Endodermal cell (in vitro differentiated cells): ENCODE results near the gene CEBPZ. TPM values are rescaled to one million over a fixed set of nuclear protein-coding genes. Genes with fewer than 3 reads are reported as not detected.
A peak's percentile ranks its signal among the peaks of the same experiment; 100 is the strongest.

Experiments
- DNase-seq: peaks from one replicate; pipeline ENCODE4 v3.0.0-alpha.2; 2017
- H3K27ac ChIP-seq: 2 replicates; pipeline ENCODE4 v1.5.1; 2013; ENCODE audit warnings: mild to moderate bottlenecking, low read depth, low read length, moderate library complexity
- H3K27me3 ChIP-seq: 2 replicates; pipeline ENCODE4 v1.6.1; 2013; ENCODE audit warnings: mild to moderate bottlenecking, low read length, moderate library complexity; ENCODE audit not compliant: insufficient read depth, control insufficient read depth, poor library complexity, severe bottlenecking
- H3K36me3 ChIP-seq: 2 replicates; pipeline ENCODE4 v1.7.0; 2013; ENCODE audit warnings: mild to moderate bottlenecking, low read length, moderate library complexity; ENCODE audit not compliant: control insufficient read depth, insufficient read depth
- H3K4me1 ChIP-seq: one replicate; pipeline ENCODE4 v1.7.0; 2013; ENCODE audit warnings: low read length; ENCODE audit not compliant: control insufficient read depth, insufficient read depth
- H3K4me3 ChIP-seq: 2 replicates; pipeline ENCODE4 v1.5.1; 2013; ENCODE audit warnings: mild to moderate bottlenecking, low read length, moderate library complexity
- H3K9ac ChIP-seq: 2 replicates; pipeline ENCODE4 v1.6.1; 2013; ENCODE audit warnings: mild to moderate bottlenecking, low read length, moderate library complexity; ENCODE audit not compliant: poor library complexity, severe bottlenecking; ENCODE audit errors: extremely low read depth
- H3K9me3 ChIP-seq: 2 replicates; pipeline ENCODE4 v1.6.1; 2013; ENCODE audit warnings: mild to moderate bottlenecking, low read length, moderate library complexity; ENCODE audit not compliant: control insufficient read depth
- H3K27ac Mint-ChIP-seq: 2 replicates; pipeline ENCODE4 v1.8.0; 2020; ENCODE audit warnings: mixed read lengths
- H3K27me3 Mint-ChIP-seq: 2 replicates; pipeline ENCODE4 v1.8.0; 2021; ENCODE audit warnings: mild to moderate bottlenecking, mixed read lengths; ENCODE audit not compliant: insufficient read depth
- H3K36me3 Mint-ChIP-seq: 2 replicates; pipeline ENCODE4 v1.8.0; 2020; ENCODE audit warnings: low read depth, mixed read lengths
- H3K4me1 Mint-ChIP-seq: 2 replicates; pipeline ENCODE4 v1.8.0; 2020; ENCODE audit warnings: mixed read lengths
- H3K4me3 Mint-ChIP-seq: 2 replicates; pipeline ENCODE4 v1.8.0; 2020; ENCODE audit warnings: mild to moderate bottlenecking, moderate library complexity, mixed read lengths
- H3K9me3 Mint-ChIP-seq: 2 replicates; pipeline ENCODE4 v1.8.0; 2020; ENCODE audit warnings: mild to moderate bottlenecking, mixed read lengths
- WGBS, 2 experiments: methylation state at CpG; one replicate each; pipeline versions ENCODE4 v1.1.5 to v1.1.7; 2013; ENCODE audit warnings: missing lambda C conversion rate in 2 of 2, mixed read lengths in 1 of 2; ENCODE audit not compliant: insufficient coverage in 1 of 2, insufficient read length in 1 of 2; 5-methylcytosine and 5-hydroxymethylcytosine counted together
- total RNA-seq, 2 donors: library from RNA; stranded (reverse); fragmentation: NEBNext Ultra II Directional in 1 of 2; extraction: Animal tissue kit (Norgen Biotek cat#: 25700) in 1 of 2; gene quantifications; 2 replicates in 1 of 2; 3 replicates in 1 of 2; pipeline ENCODE4 v1.2.1, GENCODE V29; 2021
- TF ChIP-seq, protein P1 (sequence below): fragments of 200-600 bp; sonication (generic); conservative IDR thresholded peaks from 2 replicates; pipeline ENCODE4 v1.5.0; 2021; ENCODE audit warnings: antibody characterized with exemption, mild to moderate bottlenecking

CEBPZ gene
- total RNA-seq, 2 donors from 2014 or later, result 66.9 to 80.5 TPM

DNA sequence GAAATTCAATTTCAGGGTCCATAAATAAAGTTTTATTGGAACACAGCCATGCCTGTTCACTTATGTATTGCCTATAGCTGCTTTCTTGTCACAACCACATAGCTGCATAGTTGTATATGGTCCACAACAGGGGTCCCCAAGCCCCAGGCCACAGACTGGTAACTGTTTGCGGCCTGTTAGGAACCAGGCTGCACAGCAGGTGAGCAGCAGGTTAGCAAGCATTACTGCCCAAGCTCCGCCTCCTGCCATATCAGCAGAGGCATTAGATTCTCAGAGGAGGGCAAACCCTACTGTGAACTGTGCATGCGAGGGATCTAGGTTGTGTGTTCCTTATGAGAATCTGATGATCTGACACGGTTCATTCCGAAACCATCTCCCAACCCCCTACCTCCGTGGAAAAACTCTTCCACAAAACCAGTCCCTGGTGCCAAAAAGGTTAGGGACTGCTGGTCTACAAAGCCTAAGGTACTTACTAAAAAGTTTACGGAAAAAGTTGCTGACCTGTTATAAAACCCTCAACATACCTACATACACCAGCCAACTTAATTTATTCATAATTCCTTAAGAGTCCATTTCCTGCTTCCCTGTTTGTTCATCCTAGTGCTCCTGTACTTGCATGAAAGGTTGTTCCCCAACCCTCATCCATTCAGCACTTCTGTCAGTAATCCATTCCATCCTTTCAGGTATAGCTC, 40.1 kb upstream of the CEBPZ start:
- no peak overlapping the region for H3K4me3 ChIP-seq
- H3K36me3 ChIP-seq, result peaks cover 100% of the 10 kb centered on the region
- no peak overlapping the region for H3K27ac Mint-ChIP-seq
- 88% methylated on average over 2 to 7 of the region's 7 CpGs for WGBS, 2 experiments
- peaks cover 64% of the 10 kb centered on the region for H3K36me3 Mint-ChIP-seq
- H3K9me3 Mint-ChIP-seq, result no peaks in the 10 kb centered on the region
- peaks cover 7% of the 10 kb centered on the region for H3K4me1 Mint-ChIP-seq
- TF ChIP-seq, protein P1, sequence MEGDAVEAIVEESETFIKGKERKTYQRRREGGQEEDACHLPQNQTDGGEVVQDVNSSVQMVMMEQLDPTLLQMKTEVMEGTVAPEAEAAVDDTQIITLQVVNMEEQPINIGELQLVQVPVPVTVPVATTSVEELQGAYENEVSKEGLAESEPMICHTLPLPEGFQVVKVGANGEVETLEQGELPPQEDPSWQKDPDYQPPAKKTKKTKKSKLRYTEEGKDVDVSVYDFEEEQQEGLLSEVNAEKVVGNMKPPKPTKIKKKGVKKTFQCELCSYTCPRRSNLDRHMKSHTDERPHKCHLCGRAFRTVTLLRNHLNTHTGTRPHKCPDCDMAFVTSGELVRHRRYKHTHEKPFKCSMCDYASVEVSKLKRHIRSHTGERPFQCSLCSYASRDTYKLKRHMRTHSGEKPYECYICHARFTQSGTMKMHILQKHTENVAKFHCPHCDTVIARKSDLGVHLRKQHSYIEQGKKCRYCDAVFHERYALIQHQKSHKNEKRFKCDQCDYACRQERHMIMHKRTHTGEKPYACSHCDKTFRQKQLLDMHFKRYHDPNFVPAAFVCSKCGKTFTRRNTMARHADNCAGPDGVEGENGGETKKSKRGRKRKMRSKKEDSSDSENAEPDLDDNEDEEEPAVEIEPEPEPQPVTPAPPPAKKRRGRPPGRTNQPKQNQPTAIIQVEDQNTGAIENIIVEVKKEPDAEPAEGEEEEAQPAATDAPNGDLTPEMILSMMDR, result no peak
- H3K4me1 ChIP-seq, result no peaks in the 10 kb centered on the region
- peak; percentile 87 for DNase-seq
- H3K27me3 ChIP-seq, result no peaks in the 10 kb centered on the region
- no peak overlapping the region for H3K4me3 Mint-ChIP-seq
- no peaks in the 10 kb centered on the region for H3K9me3 ChIP-seq
- H3K27me3 Mint-ChIP-seq, result no peaks in the 10 kb centered on the region
- H3K9ac ChIP-seq, result no peak overlapping the region
- H3K27ac ChIP-seq, result no peak overlapping the region

DNA sequence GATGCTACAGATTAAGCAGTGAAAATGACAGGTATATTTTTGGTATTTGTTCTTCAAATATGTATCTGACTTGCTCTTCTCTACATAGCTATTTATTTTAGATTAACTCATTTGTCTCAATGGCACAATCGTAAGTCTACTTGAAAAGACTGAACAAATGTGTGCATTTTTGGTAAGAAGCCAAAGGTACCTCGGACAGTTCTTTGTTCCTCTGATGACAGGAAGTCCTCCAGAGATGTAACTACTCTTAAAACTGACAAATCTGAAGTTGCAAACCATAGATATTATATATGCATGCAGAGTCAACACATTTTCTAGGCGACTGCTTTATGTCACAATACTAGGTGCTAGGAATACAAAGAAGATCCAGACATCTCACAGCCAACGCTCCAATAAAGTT, 36.7 kb upstream of the CEBPZ start:
- no peak overlapping the region for H3K27ac ChIP-seq
- TF ChIP-seq, protein P1, result no peak
- H3K9me3 Mint-ChIP-seq, result no peaks in the 10 kb centered on the region
- peaks cover 92% of the 10 kb centered on the region for H3K36me3 ChIP-seq
- H3K27me3 ChIP-seq, result no peaks in the 10 kb centered on the region
- H3K4me1 Mint-ChIP-seq, result peaks cover 19% of the 10 kb centered on the region
- no peak overlapping the region for H3K4me3 Mint-ChIP-seq
- no peak overlapping the region for H3K27ac Mint-ChIP-seq
- H3K36me3 Mint-ChIP-seq, result peaks cover 62% of the 10 kb centered on the region
- DNase-seq, result no peak
- peaks cover 2% of the 10 kb centered on the region for H3K4me1 ChIP-seq
- no peak overlapping the region for H3K4me3 ChIP-seq
- WGBS, 2 experiments, result 94% methylated on average over 3 to 4 of the region's 4 CpGs
- no peak overlapping the region for H3K9ac ChIP-seq
- no peaks in the 10 kb centered on the region for H3K27me3 Mint-ChIP-seq
- no peaks in the 10 kb centered on the region for H3K9me3 ChIP-seq

DNA sequence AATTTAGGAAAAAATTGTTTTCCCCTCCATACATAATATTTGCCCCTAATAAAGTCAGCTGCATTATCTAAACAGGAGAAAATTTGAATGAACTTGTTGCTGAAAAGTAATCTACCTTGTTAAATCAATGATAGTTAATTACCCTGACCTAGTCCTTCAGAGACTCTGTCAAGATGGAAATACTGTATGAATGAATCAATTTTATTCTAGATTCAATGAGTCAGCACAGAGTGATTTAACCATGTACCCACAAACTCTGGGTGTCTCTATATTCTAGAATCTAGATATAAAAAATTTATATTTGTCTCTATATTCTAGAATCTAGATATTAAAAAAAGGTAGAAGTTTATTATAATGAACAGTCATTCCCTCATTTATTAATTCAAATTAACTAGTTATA, 36.3 kb upstream of the CEBPZ start:
- Mint-ChIP-seq H3K9me3 (no peaks in the 10 kb centered on the region), H3K36me3 (peaks cover 62% of the 10 kb centered on the region), H3K4me3 (no peak overlapping the region), H3K4me1 (peaks cover 19% of the 10 kb centered on the region), H3K27me3 (no peaks in the 10 kb centered on the region), H3K27ac (no peak overlapping the region)
- Histone ChIP-seq H3K4me3 (no peak overlapping the region), H3K9ac (no peak overlapping the region), H3K27ac (no peak overlapping the region), H3K4me1 (peaks cover 2% of the 10 kb centered on the region), H3K9me3 (no peaks in the 10 kb centered on the region), H3K27me3 (no peaks in the 10 kb centered on the region), H3K36me3 (peaks cover 92% of the 10 kb centered on the region)
- TF ChIP-seq, protein P1, result no peak
- DNase-seq, result no peak
